PC-9 (cell line): Measurements from ENCODE around the gene ARHGAP18. TPM values are rescaled to one million over a fixed set of nuclear protein-coding genes. Genes with fewer than 3 reads are reported as not detected.
A peak's percentile ranks its signal among the peaks of the same experiment; 100 is the strongest.

Experiments
- BruUV-seq: library from RNA; stranded (reverse); fragments of 400-500 nt; replicated peaks from 2 replicates; lab custom pipeline; 2021; lab: Mats Ljungman, UMichigan
- CTCF ChIA-PET: fragments of 300-600 bp; sonication (Branson Sonifier 250); formaldehyde crosslinking; loops from one replicate; lab custom pipeline; 2022; ENCODE audit warnings: antibody characterized with exemption; lab: Charles Lee
- POLR2A ChIA-PET: fragments of 300-600 bp; sonication (Branson Sonifier 250); formaldehyde crosslinking; loops from one replicate; lab custom pipeline; 2022; ENCODE audit warnings: antibody characterized with exemption; ENCODE audit not compliant: unreplicated experiment; lab: Charles Lee
- DNase-seq, 2 experiments: peaks; one replicate each; pipeline versions ENCODE4 v3.0.0 to v3.0.0-alpha.2; 2015 to 2022; ENCODE audit warnings: mixed read lengths in 1 of 2
- H2AFZ ChIP-seq: fragments of 200-600 bp; sonication (generic); 2 replicates; pipeline ENCODE4 v1.8.1; 2017; ENCODE audit warnings: antibody characterized with exemption
- H3F3A ChIP-seq: fragments of 200-600 bp; sonication (generic); 2 replicates; pipeline ENCODE4 v1.8.1; 2017; ENCODE audit warnings: antibody characterized with exemption, mild to moderate bottlenecking, low read depth; ENCODE audit not compliant: insufficient read depth
- H3K27ac ChIP-seq: fragments of 200-600 bp; sonication (generic); 2 replicates; pipeline ENCODE4 v1.6.1; 2016; ENCODE audit warnings: mixed run types
- H3K27me3 ChIP-seq: fragments of 200-600 bp; sonication (generic); 2 replicates; pipeline ENCODE4 v1.6.1; 2016; ENCODE audit warnings: low read depth, mixed run types; ENCODE audit not compliant: insufficient read depth
- H3K36me3 ChIP-seq: fragments of 200-600 bp; sonication (generic); 2 replicates; pipeline ENCODE4 v1.6.1; 2016; ENCODE audit warnings: low read depth, mixed run types
- H3K4me1 ChIP-seq: fragments of 200-600 bp; sonication (generic); replicated peaks from 2 replicates; pipeline ENCODE4 v1.6.1; 2016; ENCODE audit warnings: mixed run types; ENCODE audit not compliant: insufficient read depth
- H3K4me2 ChIP-seq: fragments of 200-600 bp; sonication (generic); 2 replicates; pipeline ENCODE4 v1.6.1; 2017; ENCODE audit warnings: mixed run types
- H3K4me3 ChIP-seq: fragments of 200-600 bp; sonication (generic); 2 replicates; pipeline ENCODE4 v1.6.1; 2016; ENCODE audit warnings: mixed run types
- H3K79me2 ChIP-seq: fragments of 200-600 bp; sonication (generic); 2 replicates; pipeline ENCODE4 v1.6.1; 2017; ENCODE audit warnings: low read depth, mixed run types
- H3K9me2 ChIP-seq: fragments of 200-600 bp; sonication (generic); 2 replicates; pipeline ENCODE4 v1.8.1; 2017; ENCODE audit warnings: mild to moderate bottlenecking; ENCODE audit not compliant: insufficient read depth
- H3K9me3 ChIP-seq: fragments of 200-600 bp; sonication (generic); 2 replicates; pipeline ENCODE4 v1.8.1; 2016; ENCODE audit warnings: low read depth; ENCODE audit not compliant: insufficient read depth
- H4K20me1 ChIP-seq: fragments of 200-600 bp; sonication (generic); 2 replicates; pipeline ENCODE4 v1.8.1; 2017; ENCODE audit not compliant: insufficient read depth
- CTCF ChIP-seq: fragments of 200-600 bp; sonication (generic); conservative IDR thresholded peaks from 2 replicates; pipeline ENCODE4 v1.6.1; 2017; ENCODE audit warnings: mixed run types, antibody characterized with exemption, mild to moderate bottlenecking, moderate library complexity
- EZH2 ChIP-seq: fragments of 200-600 bp; sonication (generic); IDR thresholded peaks from 2 replicates; pipeline ENCODE4 v1.8.0; 2017; ENCODE audit warnings: antibody characterized with exemption, low read depth
- intact Hi-C: fragments of 100-400 bp; cut with micrococcal nuclease; formaldehyde crosslinking; loops from one replicate; pipeline ENCODE4 v1.10.0; 2022; ENCODE audit not compliant: unreplicated experiment
- total RNA-seq: library from RNA; stranded (reverse); gene quantifications from 2 replicates; pipeline ENCODE4 v1.2.3, GENCODE V29; 2021

Gene ARHGAP18
- total RNA-seq, 1 experiment from 2014 or later: 15.0 TPM

GRCh38 chr6:129672881-129673631 lies 36.9 kb downstream of the ARHGAP18 start:
- ChIA-PET POLR2A (interaction anchor here (1.1 kb wide), 1 partner anchor 11 kb away, joined by 4 read pairs; no protein-coding TSS in a partner anchor), CTCF (interaction anchor here (0.5 kb wide), 1 partner anchor 1169 kb away, joined by 7 read pairs; no protein-coding TSS in a partner anchor)
- Histone ChIP-seq H3F3A (peaks cover 28% of the 10 kb centered on the region), H3K27me3 (no peaks in the 10 kb centered on the region), H3K4me3 (peak overlapping the region; percentile 22; the same call in 1 of the 2 replicates), H3K79me2 (no peaks in the 10 kb centered on the region), H3K4me2 (peak overlapping the region; percentile 65), H3K36me3 (no peaks in the 10 kb centered on the region), H3K4me1 (peaks cover 28% of the 10 kb centered on the region), H3K9me2 (no peaks in the 10 kb centered on the region), H3K27ac (peak overlapping the region; percentile 89), H3K9me3 (peaks cover 25% of the 10 kb centered on the region), H2AFZ (no peak overlapping the region), H4K20me1 (no peaks in the 10 kb centered on the region)
- DNase-seq: peak; percentile 16 to 85
- no TSS peak for BruUV-seq
- TF ChIP-seq CTCF (no peak), EZH2 (no peak)
- intact Hi-C loops: loop anchor here (1.0 to 5.0 kb wide), 4 partner anchors 11 to 181 kb away; no protein-coding TSS in a partner anchor

GRCh38 chr6:129672341-129672682 lies 37.7 kb downstream of the ARHGAP18 start:
- H3K27me3 ChIP-seq: no peaks in the 10 kb centered on the region
- no peak for DNase-seq
- no peak for TF ChIP-seq EZH2
- TF ChIP-seq CTCF: no peak
- H2AFZ ChIP-seq: no peak overlapping the region
- CTCF ChIA-PET: no interaction called here
- H3K4me3 ChIP-seq: peak overlapping the region; percentile 22; the same call in 1 of the 2 replicates
- POLR2A ChIA-PET: no interaction called here
- no peaks in the 10 kb centered on the region for H3K36me3 ChIP-seq
- peak overlapping the region; percentile 89 for H3K27ac ChIP-seq
- BruUV-seq: TSS peak; percentile 82
- intact Hi-C loops: loop anchor here (2.0 to 5.0 kb wide), 3 partner anchors 28 to 180 kb away; no protein-coding TSS in a partner anchor
- H3K4me1 ChIP-seq: peaks cover 35% of the 10 kb centered on the region
- peaks cover 25% of the 10 kb centered on the region for H3K9me3 ChIP-seq
- H3F3A ChIP-seq: peaks cover 32% of the 10 kb centered on the region
- H3K79me2 ChIP-seq: no peaks in the 10 kb centered on the region
- no peaks in the 10 kb centered on the region for H3K9me2 ChIP-seq
- peak overlapping the region; percentile 65 for H3K4me2 ChIP-seq
- no peaks in the 10 kb centered on the region for H4K20me1 ChIP-seq

- TF ChIP-seq CTCF (no peak), EZH2 (no peak)
- no TSS peak for BruUV-seq
- CTCF ChIA-PET: no interaction called here
Measured at GRCh38 chr6:129671442-129672340, 38.3 kb downstream of the ARHGAP18 start.

More at GRCh38 chr6:129671442-129672340, 38.3 kb downstream of the ARHGAP18 start:
- Histone ChIP-seq H4K20me1 (no peaks in the 10 kb centered on the region), H2AFZ (no peak overlapping the region), H3K9me2 (no peaks in the 10 kb centered on the region), H3K4me2 (peak overlapping the region; percentile 65; the same call in 1 of the 2 replicates), H3K4me3 (peak overlapping the region; percentile 22; the same call in 1 of the 2 replicates), H3K9me3 (peaks cover 25% of the 10 kb centered on the region), H3K4me1 (peaks cover 36% of the 10 kb centered on the region), H3K27me3 (no peaks in the 10 kb centered on the region), H3K27ac (peak overlapping the region; percentile 89), H3F3A (peaks cover 32% of the 10 kb centered on the region), H3K36me3 (no peaks in the 10 kb centered on the region), H3K79me2 (no peaks in the 10 kb centered on the region)
- no peak for DNase-seq
- intact Hi-C loops: loop anchor here (2.0 to 5.0 kb wide), 3 partner anchors 27 to 179 kb away; no protein-coding TSS in a partner anchor
- POLR2A ChIA-PET: no interaction called here
